Gastroesophageal sphincter (tissue), 4 donors: ENCODE measurements around the gene MB21D2. TPM values are rescaled to one million over a fixed set of nuclear protein-coding genes. Genes with fewer than 3 reads are reported as not detected.

Source experiments
- ATAC-seq: fragments of 150-250 bp; one replicate; pipeline ENCODE4 v1.9.1; 2016; ENCODE audit warnings: mild to moderate bottlenecking, moderate library complexity
- H3K27ac ChIP-seq, 4 donors: fragments of 200-600 bp; sonication (generic) in 3 of 4; 1 replicate in 3 of 4; 2 replicates in 1 of 4; pipeline ENCODE4 v1.5.1; 2016 to 2019
- H3K27me3 ChIP-seq: fragments of 200-600 bp; sonication (generic); one replicate; pipeline ENCODE4 v1.5.1; 2019
- H3K36me3 ChIP-seq, 2 donors: fragments of 200-600 bp; sonication (generic); one replicate each; pipeline ENCODE4 v1.5.1; 2019; ENCODE audit warnings: control low read depth in 1 of 2
- H3K4me1 ChIP-seq, 3 donors: fragments of 200-600 bp; sonication (generic); 1 replicate in 2 of 3; 2 replicates in 1 of 3; pipeline ENCODE4 v1.5.1; 2016 to 2019; ENCODE audit warnings: control low read depth in 2 of 3
- H3K4me3 ChIP-seq, 2 donors: fragments of 200-600 bp; sonication (generic); one replicate each; pipeline ENCODE4 v1.5.1; 2019; ENCODE audit warnings: mild to moderate bottlenecking in 1 of 2, moderate library complexity in 1 of 2
- H3K9me3 ChIP-seq, 3 donors: fragments of 200-600 bp; sonication (generic); one replicate each; pipeline ENCODE4 v1.5.1; 2017 to 2019; ENCODE audit warnings: control low read depth in 2 of 3
- CTCF ChIP-seq, 4 experiments: fragments of 200-600 bp in 2 of 4; fragments of 450-650 bp in 2 of 4; sonication (generic) in 1 of 4; IDR thresholded peaks; one replicate each; pipeline ENCODE4 v1.5.1; 2017 to 2019; ENCODE audit warnings: antibody characterized with exemption in 4 of 4, mild to moderate bottlenecking in 2 of 4, moderate library complexity in 2 of 4
- EP300 ChIP-seq: sonication (generic); formaldehyde crosslinking; IDR thresholded peaks from one replicate; pipeline ENCODE4 v1.6.1; 2017; ENCODE audit warnings: antibody characterized with exemption, mild to moderate bottlenecking
- POLR2A ChIP-seq, 2 donors: fragments of 450-650 bp; IDR thresholded peaks; one replicate each; pipeline ENCODE4 v1.6.1; 2017; ENCODE audit warnings: antibody characterized with exemption in 2 of 2, mild to moderate bottlenecking in 2 of 2, moderate library complexity in 1 of 2
- POLR2AphosphoS5 ChIP-seq: sonication (generic); formaldehyde crosslinking; IDR thresholded peaks from one replicate; pipeline ENCODE4 v1.6.1; 2017; ENCODE audit warnings: antibody characterized with exemption
- WGBS, 2 donors: methylation state at CpG; one replicate each; pipeline ENCODE4 v1.1.5; 2018; ENCODE audit warnings: low coverage in 1 of 2; 5-methylcytosine and 5-hydroxymethylcytosine counted together
- total RNA-seq, 4 donors: library from RNA; depleted of rRNA; stranded (reverse); fragments of >200 nt; gene quantifications; one replicate each; pipeline ENCODE4 v1.1.0, GENCODE V29; 2016

Gene MB21D2
- total RNA-seq, 4 donors from 2014 or later, result 7.0 to 11.5 (median 9.3) TPM

- WGBS, 2 donors, result 72 to 78% methylated on average over 4 of the region's 4 CpGs
- no peaks in the 10 kb centered on the region for H3K9me3 ChIP-seq
Measured at GRCh38 chr3:192940129-192940528, 22.5 kb upstream of the MB21D2 start.

GRCh38 chr3:192935441-192935840 lies 17.8 kb upstream of the MB21D2 start:
- H3K4me1 ChIP-seq, result no peaks in the 10 kb centered on the region
- no peaks in the 10 kb centered on the region for H3K9me3 ChIP-seq
- no peaks in the 10 kb centered on the region for H3K36me3 ChIP-seq
- TF ChIP-seq CTCF (IDR thresholded peaks at IDR 0.05) (no peak), POLR2A (IDR thresholded peaks at IDR 0.05) (no peak), EP300 (no peak), POLR2AphosphoS5 (no peak)
- no peaks in the 10 kb centered on the region for H3K27me3 ChIP-seq
- no peak overlapping the region for H3K27ac ChIP-seq
- 100% methylated on average over 1 of the region's 1 CpG; no CpG with 5 or more reads in 1 of the 2 donors for WGBS, 2 donors
- no peak for ATAC-seq
- no peak overlapping the region for H3K4me3 ChIP-seq

More at GRCh38 chr3:192940129-192940528, 22.5 kb upstream of the MB21D2 start:
- H3K36me3 ChIP-seq, result no peaks in the 10 kb centered on the region
- no peak for ATAC-seq
- TF ChIP-seq EP300 (no peak), POLR2A (IDR thresholded peaks at IDR 0.05) (no peak), POLR2AphosphoS5 (no peak), CTCF (IDR thresholded peaks at IDR 0.05) (no peak)
- H3K4me1 ChIP-seq, result no peaks in the 10 kb centered on the region
- H3K4me3 ChIP-seq, result no peak overlapping the region
- no peaks in the 10 kb centered on the region for H3K27me3 ChIP-seq
- no peak overlapping the region for H3K27ac ChIP-seq

- peaks cover 0 to 4% (median 0%) of the 10 kb centered on the region in 3 donors for H3K4me1 ChIP-seq
- 79 to 81% methylated on average over 2 of the region's 4 CpGs for WGBS, 2 donors
- no peak for TF ChIP-seq EP300
- TF ChIP-seq POLR2A (IDR thresholded peaks at IDR 0.05), result no peak
- TF ChIP-seq CTCF (IDR thresholded peaks at IDR 0.05), result no peak
- no peak for TF ChIP-seq POLR2AphosphoS5
- H3K9me3 ChIP-seq, result no peaks in the 10 kb centered on the region
- H3K27me3 ChIP-seq, result no peaks in the 10 kb centered on the region
- no peak for ATAC-seq
- no peaks in the 10 kb centered on the region for H3K36me3 ChIP-seq
- H3K27ac ChIP-seq, result no peak overlapping the region
- H3K4me3 ChIP-seq, result no peak overlapping the region
Measured at GRCh38 chr3:192933779-192934460, 16.3 kb upstream of the MB21D2 start.

GRCh38 chr3:192933259-192933658 lies 15.6 kb upstream of the MB21D2 start:
- no peak for ATAC-seq
- Histone ChIP-seq H3K36me3 (no peaks in the 10 kb centered on the region), H3K4me3 (no peak overlapping the region), H3K27ac (no peak overlapping the region), H3K27me3 (no peaks in the 10 kb centered on the region), H3K4me1 (peaks cover 0 to 9% (median 0%) of the 10 kb centered on the region in 3 donors), H3K9me3 (no peaks in the 10 kb centered on the region)
- 93 to 100% methylated on average over 3 to 4 of the region's 9 CpGs for WGBS, 2 donors
- no peak for TF ChIP-seq CTCF (IDR thresholded peaks at IDR 0.05)
- TF ChIP-seq POLR2AphosphoS5, result no peak
- no peak for TF ChIP-seq POLR2A (IDR thresholded peaks at IDR 0.05)
- no peak for TF ChIP-seq EP300

GRCh38 chr3:192931825-192932224 lies 14.2 kb upstream of the MB21D2 start:
- H3K4me1 ChIP-seq, result peaks cover 0 to 9% (median 0%) of the 10 kb centered on the region in 3 donors
- no peak overlapping the region for H3K4me3 ChIP-seq
- no peaks in the 10 kb centered on the region for H3K27me3 ChIP-seq
- H3K36me3 ChIP-seq, result no peaks in the 10 kb centered on the region
- 90 to 97% methylated on average over 3 of the region's 3 CpGs for WGBS, 2 donors
- no peak for ATAC-seq
- no peak overlapping the region for H3K27ac ChIP-seq
- TF ChIP-seq POLR2A (IDR thresholded peaks at IDR 0.05), result no peak
- TF ChIP-seq POLR2AphosphoS5, result no peak
- no peaks in the 10 kb centered on the region for H3K9me3 ChIP-seq
